CD14-positive monocyte (primary cell): ENCODE measurements around the gene GPR26. TPM values are rescaled to one million over a fixed set of nuclear protein-coding genes. Genes with fewer than 3 reads are reported as not detected.

ENCODE experiments used
- DNase-seq, 3 donors: peaks; one replicate each; pipeline ENCODE4 v3.0.0-alpha.2; 2011 to 2022
- H2AFZ ChIP-seq: 2 replicates; pipeline ENCODE4 v1.6.0; 2012; ENCODE audit warnings: mild to moderate bottlenecking, low read depth, low read length, inconsistent platforms; ENCODE audit not compliant: insufficient read depth, poor library complexity, severe bottlenecking
- H3K27ac ChIP-seq, 2 donors: 1 replicate in 1 of 2; 2 replicates in 1 of 2; pipeline ENCODE4 v1.5.1; 2012 to 2013; ENCODE audit warnings: low read length in 2 of 2, control low read depth in 1 of 2, inconsistent platforms in 1 of 2, low read depth in 1 of 2, mild to moderate bottlenecking in 1 of 2
- H3K27me3 ChIP-seq, 2 donors: one replicate each; pipeline versions ENCODE4 v1.6.0 to v1.6.1; 2011 to 2013; ENCODE audit warnings: low read length in 2 of 2; ENCODE audit not compliant: control insufficient read depth in 2 of 2, insufficient read depth in 2 of 2
- H3K36me3 ChIP-seq, 2 donors: replicated peaks in 1 of 2; 1 replicate in 1 of 2; 2 replicates in 1 of 2; pipeline versions ENCODE4 v1.5.1 to v1.6.1; 2012 to 2013; ENCODE audit warnings: low read length in 2 of 2, control low read depth in 1 of 2, inconsistent platforms in 1 of 2, mild to moderate bottlenecking in 1 of 2; ENCODE audit not compliant: insufficient read depth in 2 of 2, control insufficient read depth in 1 of 2
- H3K4me1 ChIP-seq, 2 donors: 1 replicate in 1 of 2; 2 replicates in 1 of 2; pipeline versions ENCODE4 v1.5.1 to v1.6.1; 2012 to 2013; ENCODE audit warnings: low read length in 2 of 2, control low read depth in 1 of 2, inconsistent platforms in 1 of 2, mild to moderate bottlenecking in 1 of 2, moderate library complexity in 1 of 2; ENCODE audit not compliant: insufficient read depth in 2 of 2, control insufficient read depth in 1 of 2
- H3K4me2 ChIP-seq: replicated peaks from 2 replicates; pipeline ENCODE3; 2012; ENCODE audit warnings: low read length, moderate library complexity, mild to moderate bottlenecking; ENCODE audit not compliant: poor library complexity, severe bottlenecking; ENCODE audit errors: extremely low read depth
- H3K4me3 ChIP-seq, 3 experiments: fragments of 200-600 bp in 1 of 3; sonication (generic) in 1 of 3; replicated peaks in 1 of 3; 1 replicate in 2 of 3; 2 replicates in 1 of 3; pipeline ENCODE4 v1.5.1; 2011 to 2013; ENCODE audit warnings: low read length in 3 of 3, mild to moderate bottlenecking in 3 of 3, control low read depth in 2 of 3, low read depth in 2 of 3, inconsistent platforms in 1 of 3, moderate library complexity in 1 of 3
- H3K79me2 ChIP-seq: 2 replicates; pipeline ENCODE4 v1.6.0; 2012; ENCODE audit warnings: mild to moderate bottlenecking, control low read depth, inconsistent platforms, low read length, moderate library complexity; ENCODE audit not compliant: insufficient read depth
- H3K9ac ChIP-seq: 2 replicates; pipeline ENCODE4 v1.6.0; 2017; ENCODE audit warnings: low read length, mild to moderate bottlenecking; ENCODE audit not compliant: insufficient read depth, poor library complexity, severe bottlenecking
- H3K9me3 ChIP-seq, 2 donors: replicated peaks in 1 of 2; 1 replicate in 1 of 2; 2 replicates in 1 of 2; pipeline versions ENCODE4 v1.5.1 to v1.6.1; 2012 to 2013; ENCODE audit warnings: low read length in 2 of 2, control low read depth in 1 of 2; ENCODE audit not compliant: control insufficient read depth in 1 of 2, insufficient read depth in 1 of 2
- H4K20me1 ChIP-seq: 2 replicates; pipeline ENCODE4 v1.6.0; 2012; ENCODE audit warnings: mild to moderate bottlenecking, low read length, control low read depth, moderate library complexity; ENCODE audit not compliant: insufficient read depth
- H3K27ac Mint-ChIP-seq, 7 donors: one replicate each; pipeline ENCODE4 v1.8.0; 2020; ENCODE audit warnings: mild to moderate bottlenecking in 7 of 7, mixed read lengths in 7 of 7, moderate library complexity in 6 of 7, inconsistent platforms in 2 of 7
- H3K27me3 Mint-ChIP-seq, 3 donors: one replicate each; pipeline ENCODE4 v1.8.0; 2021 to 2022; ENCODE audit warnings: low read depth in 3 of 3, mild to moderate bottlenecking in 3 of 3, mixed read lengths in 3 of 3, moderate library complexity in 3 of 3, inconsistent platforms in 1 of 3
- H3K36me3 Mint-ChIP-seq, 2 donors: one replicate each; pipeline ENCODE4 v1.8.0; 2020; ENCODE audit warnings: mixed read lengths in 2 of 2, inconsistent platforms in 1 of 2, mild to moderate bottlenecking in 1 of 2
- H3K4me1 Mint-ChIP-seq: one replicate; pipeline ENCODE4 v1.8.0; 2020; ENCODE audit warnings: mild to moderate bottlenecking, mixed read lengths
- H3K4me3 Mint-ChIP-seq, 2 donors: one replicate each; pipeline ENCODE4 v1.8.0; 2020; ENCODE audit warnings: mild to moderate bottlenecking in 2 of 2, mixed read lengths in 2 of 2, moderate library complexity in 1 of 2
- H3K9me3 Mint-ChIP-seq, 7 donors: one replicate each; pipeline ENCODE4 v1.8.0; 2020 to 2022; ENCODE audit warnings: mixed read lengths in 7 of 7, mild to moderate bottlenecking in 6 of 7, moderate library complexity in 6 of 7, inconsistent platforms in 2 of 7
- CTCF ChIP-seq: fragments of 200-600 bp; IDR thresholded peaks from one replicate; pipeline ENCODE4 v1.8.0; 2022; ENCODE audit warnings: antibody characterized with exemption, mild to moderate bottlenecking
- WGBS: methylation state at CpG from one replicate; pipeline ENCODE4 v1.1.5; 2013; ENCODE audit warnings: missing lambda C conversion rate; ENCODE audit not compliant: insufficient coverage; 5-methylcytosine and 5-hydroxymethylcytosine counted together
- intact Hi-C, 2 donors: fragments of 100-400 bp; cut with micrococcal nuclease; formaldehyde crosslinking; loops; one replicate each; pipeline versions ENCODE4 v1.15.0 to v1.15.1; 2023
- polyA plus RNA-seq, 3 donors: library from polyadenylated mRNA; depleted of rRNA in 1 of 3; unstranded in 2 of 3; stranded (reverse) in 1 of 3; fragments of 300-500 nt in 2 of 3; fragments of >200 nt in 1 of 3; fragmentation: Illumina TruSeq in 2 of 3; gene quantifications; 1 replicate in 2 of 3; 2 replicates in 1 of 3; pipeline ENCODE4 v1.2.3, GENCODE V29; 2012 to 2021

Gene GPR26
- polyA plus RNA-seq, 3 donors, result not detected

GRCh38 chr10:123633106-123633505 lies 33.0 kb upstream of the GPR26 start:
- H3K27ac Mint-ChIP-seq, result no peak overlapping the region
- TF ChIP-seq CTCF, result no peak
- Histone ChIP-seq H4K20me1 (no peaks in the 10 kb centered on the region), H3K4me2 (no peak overlapping the region), H3K9ac (no peak overlapping the region), H3K4me3 (no peak overlapping the region), H3K4me1 (no peaks in the 10 kb centered on the region), H3K79me2 (no peaks in the 10 kb centered on the region), H3K36me3 (no peaks in the 10 kb centered on the region), H3K9me3 (no peaks in the 10 kb centered on the region), H3K27me3 (no peaks in the 10 kb centered on the region), H2AFZ (no peak overlapping the region), H3K27ac (no peak overlapping the region)
- intact Hi-C loops, result no loop called here
- WGBS, result no CpG with 5 or more reads among the region's 3 CpGs
- no peak overlapping the region for H3K4me3 Mint-ChIP-seq
- H3K4me1 Mint-ChIP-seq, result peaks cover 3% of the 10 kb centered on the region
- H3K36me3 Mint-ChIP-seq, result no peaks in the 10 kb centered on the region
- no peak for DNase-seq
- peaks cover 1 to 3% (median 2%) of the 10 kb centered on the region in 7 donors for H3K9me3 Mint-ChIP-seq
- peaks cover 4 to 5% (median 4%) of the 10 kb centered on the region in 3 donors for H3K27me3 Mint-ChIP-seq

- 82% methylated on average over 4 of the region's 5 CpGs for WGBS
- Mint-ChIP-seq H3K4me3 (no peak overlapping the region), H3K27me3 (peaks cover 4 to 5% (median 4%) of the 10 kb centered on the region in 3 donors)
These were observed 32.5 kb upstream of the GPR26 start for GRCh38 chr10:123633636-123634035.

More at GRCh38 chr10:123633636-123634035, 32.5 kb upstream of the GPR26 start:
- TF ChIP-seq CTCF, result no peak
- H3K36me3 Mint-ChIP-seq, result no peaks in the 10 kb centered on the region
- no peak overlapping the region for H3K9ac ChIP-seq
- H3K4me3 ChIP-seq, result no peak overlapping the region
- no peak for DNase-seq
- no peaks in the 10 kb centered on the region for H3K79me2 ChIP-seq
- no peaks in the 10 kb centered on the region for H3K27me3 ChIP-seq
- intact Hi-C loops, result no loop called here
- H3K4me1 Mint-ChIP-seq, result peaks cover 3% of the 10 kb centered on the region
- no peaks in the 10 kb centered on the region for H3K4me1 ChIP-seq
- H3K36me3 ChIP-seq, result no peaks in the 10 kb centered on the region
- H3K27ac ChIP-seq, result no peak overlapping the region
- H4K20me1 ChIP-seq, result no peaks in the 10 kb centered on the region
- H3K9me3 Mint-ChIP-seq, result peaks cover 1 to 3% (median 2%) of the 10 kb centered on the region in 7 donors
- no peaks in the 10 kb centered on the region for H3K9me3 ChIP-seq
- no peak overlapping the region for H2AFZ ChIP-seq
- H3K27ac Mint-ChIP-seq, result no peak overlapping the region
- H3K4me2 ChIP-seq, result no peak overlapping the region
